Measurements from ENCODE around the gene AFAP1L1. TPM values are rescaled to one million over a fixed set of nuclear protein-coding genes. Genes with fewer than 3 reads are reported as not detected.

AFAP1L1 gene
- total and polyA plus RNA-seq, 12 donors: 30.3 to 61.6 (median 43.5) TPM

GRCh38 chr5:149367972-149368645 is 96.5 kb downstream of the AFAP1L1 start:
- DNase-seq (no peak), ATAC-seq (no peak)
- Histone ChIP-seq H3K36me3 (peaks cover 0 to 4% (median 0%) of the 10 kb centered on the region in 9 donors), H3K4me3 (no peak overlapping the region), H3K27ac (no peak overlapping the region), H3K9me3 (no peaks in the 10 kb centered on the region), H3K27me3 (no peaks in the 10 kb centered on the region), H3K4me1 (peaks cover 0 to 36% (median 12%) of the 10 kb centered on the region in 9 donors)
- TF ChIP-seq CTCF (IDR thresholded peaks at IDR 0.05): no peak
- WGBS, 2 donors: 89 to 91% methylated on average over 22 of the region's 22 CpGs
- intact Hi-C loops (cut with DNase I): loop anchor here in 7 of 10 donors (5.0 to 10.0 kb wide), 6 partner anchors 51 to 199 kb away; no protein-coding TSS in a partner anchor

GRCh38 chr5:149370878-149371277 is 99.2 kb downstream of the AFAP1L1 start:
- Histone ChIP-seq H3K27ac (peak overlapping the region in 1 of 10 donors; percentile 34), H3K27me3 (no peaks in the 10 kb centered on the region), H3K4me1 (peaks cover 0 to 36% (median 12%) of the 10 kb centered on the region in 9 donors), H3K9me3 (no peaks in the 10 kb centered on the region), H3K36me3 (no peaks in the 10 kb centered on the region), H3K4me3 (no peak overlapping the region)
- ATAC-seq (no peak), DNase-seq (no peak)
- no peak for TF ChIP-seq CTCF (IDR thresholded peaks at IDR 0.05)
- WGBS, 2 donors: 86 to 89% methylated on average over 2 of the region's 2 CpGs
- intact Hi-C loops (cut with DNase I): loop anchor here in 7 of 10 donors (1.0 to 5.0 kb wide), 7 partner anchors 54 to 106 kb away; no protein-coding TSS in a partner anchor

- no peak overlapping the region for H3K4me3 ChIP-seq
- WGBS, 2 donors: 40 to 43% methylated on average over 12 of the region's 12 CpGs
- no peaks in the 10 kb centered on the region for H3K9me3 ChIP-seq
- TF ChIP-seq CTCF (IDR thresholded peaks at IDR 0.05): peak; percentile 68 to 86 (median 83)
- no peaks in the 10 kb centered on the region for H3K36me3 ChIP-seq
- ATAC-seq (peak; percentile 63 to 87 (median 82)), DNase-seq (peak; percentile 51 to 69)
- no peaks in the 10 kb centered on the region for H3K27me3 ChIP-seq
- intact Hi-C loops (cut with DNase I): loop anchor here in 7 of 10 donors (1.0 to 5.0 kb wide), 7 partner anchors 54 to 107 kb away; no protein-coding TSS in a partner anchor
- peak overlapping the region in 2 of 10 donors; percentile 3 to 34 for H3K27ac ChIP-seq
- peaks cover 0 to 36% (median 12%) of the 10 kb centered on the region in 9 donors for H3K4me1 ChIP-seq
These were observed 99.8 kb downstream of the AFAP1L1 start for GRCh38 chr5:149371296-149371962.

- peaks cover 0 to 35% (median 10%) of the 10 kb centered on the region in 9 donors for H3K4me1 ChIP-seq
- no peaks in the 10 kb centered on the region for H3K9me3 ChIP-seq
- peak overlapping the region in 3 of 10 donors; percentile 3 to 27 (median 23) for H3K27ac ChIP-seq
- ATAC-seq: no peak
- H3K36me3 ChIP-seq: no peaks in the 10 kb centered on the region
- no peaks in the 10 kb centered on the region for H3K27me3 ChIP-seq
- intact Hi-C loops (cut with DNase I): loop anchor here in 2 of 10 donors (5.0 kb wide), 2 partner anchors 55 to 105 kb away; no protein-coding TSS in a partner anchor
- no peak overlapping the region for H3K4me3 ChIP-seq
- TF ChIP-seq CTCF (IDR thresholded peaks at IDR 0.05): no peak
- 62 to 68% methylated on average over 4 of the region's 4 CpGs for WGBS, 2 donors
- DNase-seq: no peak
These were observed 100.6 kb downstream of the AFAP1L1 start for GRCh38 chr5:149372076-149372795.
